Measurements from ENCODE around the gene CRADD. TPM values are rescaled to one million over a fixed set of nuclear protein-coding genes. Genes with fewer than 3 reads are reported as not detected.

CRADD gene
- total and polyA plus RNA-seq, 10 of the 15 experiments (the other 5 are each of a cell fraction or from before 2014, with no cell fraction given) = 7.6 to 15.5 (median 11.7) TPM

DNA sequence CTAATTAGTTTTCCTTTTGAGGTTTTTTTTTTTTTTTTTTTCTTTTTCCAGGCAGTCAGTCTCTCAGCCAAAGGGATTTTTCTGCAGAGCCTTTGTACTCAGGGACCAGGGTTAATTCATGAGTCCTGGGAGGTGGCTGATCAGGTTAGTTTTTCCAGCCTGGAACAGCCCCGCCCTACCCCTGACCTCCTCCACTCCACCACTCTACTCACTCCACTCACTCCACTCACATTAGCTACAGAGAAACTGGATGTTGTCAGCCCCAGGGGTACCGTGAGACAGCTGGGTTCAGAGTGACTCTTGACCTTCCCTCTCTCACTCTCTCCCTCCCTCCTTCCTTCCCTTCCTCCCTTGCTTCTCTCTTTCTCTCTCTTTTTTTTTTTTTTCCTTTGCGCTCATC, 161.0 kb downstream of the CRADD start:
- Histone ChIP-seq H3K4me1 (ENCODE audit: control insufficient read depth, insufficient read depth, low read length) (no peaks in the 10 kb centered on the region), H3K9ac (ENCODE audit: control insufficient read depth, insufficient read depth, low read length) (no peak overlapping the region), H2AFZ (ENCODE audit: control insufficient read depth, low read depth, low read length) (no peak overlapping the region), H4K20me1 (ENCODE audit: control insufficient read depth, insufficient read depth) (no peaks in the 10 kb centered on the region), H3K79me2 (ENCODE audit: control insufficient read depth, insufficient read depth, low read length) (no peaks in the 10 kb centered on the region), H3K36me3 (ENCODE audit: control insufficient read depth in 2 of 2, insufficient read depth in 2 of 2, low read length in 1 of 2) (no peaks in the 10 kb centered on the region), H3K4me2 (ENCODE audit: control insufficient read depth, insufficient read depth) (no peak overlapping the region), H3K4me3 (no peak overlapping the region), H3K27ac (ENCODE audit: control insufficient read depth, insufficient read depth) (no peak overlapping the region), H3K9me3 (replicated peaks; ENCODE audit: control insufficient read depth, insufficient read depth, low read length) (no peaks in the 10 kb centered on the region), H3K27me3 (replicated peaks in 1 of 2; ENCODE audit: control insufficient read depth in 2 of 2, insufficient read depth in 2 of 2, low read length in 1 of 2) (no peaks in the 10 kb centered on the region)
- WGBS (ENCODE audit: insufficient coverage, insufficient replicate concordance, low lambda C conversion rate, missing lambda C conversion rate) = 69% methylated on average over 3 of the region's 3 CpGs
- ChIA-PET CTCF (no interaction called here), RAD21 (ENCODE audit: unreplicated experiment) (interaction anchor here (1.6 kb wide), 1 partner anchor 264 kb away, joined by 4 read pairs; no protein-coding TSS in a partner anchor), SMC1A (ENCODE audit: uncharacterized antibody, unreplicated experiment) (interaction anchor here (0.7 kb wide), 1 partner anchor 335 kb away, joined by 3 read pairs; no protein-coding TSS in a partner anchor), POLR2A (no interaction called here)
- no TSS peak for BruUV-seq (replicated peaks)
- intact Hi-C loops (cut with micrococcal nuclease; ENCODE audit: unreplicated experiment) = no loop called here
- no peak for FAIRE-seq
- ATAC-seq = no peak
- no peak for DNase-seq (ENCODE audit: low read depth, low spot score)
- TF ChIP-seq ZBED1 (IDR thresholded peaks at IDR 0.05; ENCODE audit: borderline replicate concordance) = no peak
- no peak for TF ChIP-seq SUZ12 (IDR thresholded peaks at IDR 0.05; ENCODE audit: unreplicated experiment)
- no peak for TF ChIP-seq YY1 (IDR thresholded peaks at IDR 0.05; ENCODE audit: low read depth, low read length)
- TF ChIP-seq, protein P1, sequence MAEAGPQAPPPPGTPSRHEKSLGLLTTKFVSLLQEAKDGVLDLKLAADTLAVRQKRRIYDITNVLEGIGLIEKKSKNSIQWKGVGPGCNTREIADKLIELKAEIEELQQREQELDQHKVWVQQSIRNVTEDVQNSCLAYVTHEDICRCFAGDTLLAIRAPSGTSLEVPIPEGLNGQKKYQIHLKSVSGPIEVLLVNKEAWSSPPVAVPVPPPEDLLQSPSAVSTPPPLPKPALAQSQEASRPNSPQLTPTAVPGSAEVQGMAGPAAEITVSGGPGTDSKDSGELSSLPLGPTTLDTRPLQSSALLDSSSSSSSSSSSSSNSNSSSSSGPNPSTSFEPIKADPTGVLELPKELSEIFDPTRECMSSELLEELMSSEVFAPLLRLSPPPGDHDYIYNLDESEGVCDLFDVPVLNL (IDR thresholded peaks at IDR 0.05; ENCODE audit: low read depth, low read length) = no peak
- no peak for TF ChIP-seq RELA (IDR thresholded peaks at IDR 0.05; ENCODE audit: borderline replicate concordance, partially characterized antibody)
- TF ChIP-seq POU2F2 (IDR thresholded peaks at IDR 0.05; ENCODE audit: borderline replicate concordance, low read depth, low read length) = no peak
- in situ Hi-C loops (cut with MboI) = no loop called here

DNA sequence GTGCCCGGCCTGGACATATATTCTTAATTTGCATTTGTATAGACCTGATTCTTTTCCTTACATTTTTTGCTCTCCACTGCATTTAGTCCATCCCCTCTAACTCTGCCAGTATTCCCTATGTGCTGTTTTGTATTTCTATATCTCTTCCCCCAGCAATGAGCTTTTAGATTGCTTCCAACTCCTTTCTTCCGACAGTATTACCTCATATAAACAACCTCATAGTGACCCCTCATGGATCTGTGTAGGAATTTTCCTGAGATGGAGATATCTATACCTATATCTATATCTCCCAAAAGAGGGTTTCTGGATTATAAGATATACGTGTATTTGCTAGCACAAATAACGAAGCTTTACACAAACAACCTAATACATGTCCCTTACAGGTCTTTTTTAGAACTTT, 161.9 kb downstream of the CRADD start:
- no peaks in the 10 kb centered on the region for H3K9me3 ChIP-seq (replicated peaks; ENCODE audit: control insufficient read depth, insufficient read depth, low read length)
- TF ChIP-seq NRF1 (conservative IDR thresholded peaks at IDR 0.05; ENCODE audit: low read depth, low read length) = no peak
- no peak for TF ChIP-seq TARDBP (IDR thresholded peaks at IDR 0.05; ENCODE audit: borderline replicate concordance)
- TF ChIP-seq ZNF622 (IDR thresholded peaks at IDR 0.05) = no peak
- TF ChIP-seq, protein P2, sequence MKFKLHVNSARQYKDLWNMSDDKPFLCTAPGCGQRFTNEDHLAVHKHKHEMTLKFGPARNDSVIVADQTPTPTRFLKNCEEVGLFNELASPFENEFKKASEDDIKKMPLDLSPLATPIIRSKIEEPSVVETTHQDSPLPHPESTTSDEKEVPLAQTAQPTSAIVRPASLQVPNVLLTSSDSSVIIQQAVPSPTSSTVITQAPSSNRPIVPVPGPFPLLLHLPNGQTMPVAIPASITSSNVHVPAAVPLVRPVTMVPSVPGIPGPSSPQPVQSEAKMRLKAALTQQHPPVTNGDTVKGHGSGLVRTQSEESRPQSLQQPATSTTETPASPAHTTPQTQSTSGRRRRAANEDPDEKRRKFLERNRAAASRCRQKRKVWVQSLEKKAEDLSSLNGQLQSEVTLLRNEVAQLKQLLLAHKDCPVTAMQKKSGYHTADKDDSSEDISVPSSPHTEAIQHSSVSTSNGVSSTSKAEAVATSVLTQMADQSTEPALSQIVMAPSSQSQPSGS (IDR thresholded peaks at IDR 0.05; ENCODE audit: low read length) = no peak
- TF ChIP-seq, protein P3, sequence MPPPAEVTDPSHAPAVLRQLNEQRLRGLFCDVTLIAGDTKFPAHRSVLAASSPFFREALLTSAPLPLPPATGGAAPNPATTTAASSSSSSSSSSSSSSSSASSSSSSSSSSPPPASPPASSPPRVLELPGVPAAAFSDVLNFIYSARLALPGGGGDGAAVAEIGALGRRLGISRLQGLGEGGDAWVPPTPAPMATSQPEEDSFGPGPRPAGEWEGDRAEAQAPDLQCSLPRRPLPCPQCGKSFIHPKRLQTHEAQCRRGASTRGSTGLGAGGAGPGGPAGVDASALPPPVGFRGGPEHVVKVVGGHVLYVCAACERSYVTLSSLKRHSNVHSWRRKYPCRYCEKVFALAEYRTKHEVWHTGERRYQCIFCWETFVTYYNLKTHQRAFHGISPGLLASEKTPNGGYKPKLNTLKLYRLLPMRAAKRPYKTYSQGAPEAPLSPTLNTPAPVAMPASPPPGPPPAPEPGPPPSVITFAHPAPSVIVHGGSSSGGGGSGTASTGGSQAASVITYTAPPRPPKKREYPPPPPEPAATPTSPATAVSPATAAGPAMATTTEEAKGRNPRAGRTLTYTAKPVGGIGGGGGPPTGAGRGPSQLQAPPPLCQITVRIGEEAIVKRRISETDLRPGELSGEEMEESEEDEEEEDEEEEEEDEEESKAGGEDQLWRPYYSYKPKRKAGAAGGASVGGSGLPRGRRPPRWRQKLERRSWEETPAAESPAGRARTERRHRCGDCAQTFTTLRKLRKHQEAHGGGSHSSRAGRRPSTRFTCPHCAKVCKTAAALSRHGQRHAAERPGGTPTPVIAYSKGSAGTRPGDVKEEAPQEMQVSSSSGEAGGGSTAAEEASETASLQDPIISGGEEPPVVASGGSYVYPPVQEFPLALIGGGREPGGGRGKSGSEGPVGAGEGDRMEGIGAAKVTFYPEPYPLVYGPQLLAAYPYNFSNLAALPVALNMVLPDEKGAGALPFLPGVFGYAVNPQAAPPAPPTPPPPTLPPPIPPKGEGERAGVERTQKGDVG (CRISPR knock-in tag; IDR thresholded peaks at IDR 0.05) = no peak

More for the DNA sequence above, 161.9 kb downstream of the CRADD start:
- in situ Hi-C loops (cut with MboI) (no loop called here), intact Hi-C loops (cut with micrococcal nuclease; ENCODE audit: unreplicated experiment) (no loop called here)
- CTCF ChIA-PET = interaction anchor here (0.5 kb wide), 1 partner anchor 73 kb away, joined by 3 read pairs; no protein-coding TSS in a partner anchor
- WGBS (ENCODE audit: insufficient coverage, insufficient replicate concordance, low lambda C conversion rate, missing lambda C conversion rate) = 94% methylated on average over 4 of the region's 4 CpGs
- RAD21 ChIA-PET (ENCODE audit: unreplicated experiment) = interaction anchor here (1.6 kb wide), 1 partner anchor 263 kb away, joined by 4 read pairs; no protein-coding TSS in a partner anchor
- no peak overlapping the region for H3K27ac ChIP-seq (ENCODE audit: control insufficient read depth, insufficient read depth)
- FAIRE-seq (no peak), DNase-seq (ENCODE audit: low read depth, low spot score) (no peak), ATAC-seq (no peak)
- BruUV-seq (replicated peaks) = no TSS peak
- no peak overlapping the region for H3K9ac ChIP-seq (ENCODE audit: control insufficient read depth, insufficient read depth, low read length)
- H3K36me3 ChIP-seq (ENCODE audit: control insufficient read depth in 2 of 2, insufficient read depth in 2 of 2, low read length in 1 of 2) = no peaks in the 10 kb centered on the region
- no peaks in the 10 kb centered on the region for H3K27me3 ChIP-seq (replicated peaks in 1 of 2; ENCODE audit: control insufficient read depth in 2 of 2, insufficient read depth in 2 of 2, low read length in 1 of 2)
- POLR2A ChIA-PET = no interaction called here
- no peaks in the 10 kb centered on the region for H3K4me1 ChIP-seq (ENCODE audit: control insufficient read depth, insufficient read depth, low read length)
- no peaks in the 10 kb centered on the region for H4K20me1 ChIP-seq (ENCODE audit: control insufficient read depth, insufficient read depth)
- no peak overlapping the region for H2AFZ ChIP-seq (ENCODE audit: control insufficient read depth, low read depth, low read length)
- H3K79me2 ChIP-seq (ENCODE audit: control insufficient read depth, insufficient read depth, low read length) = no peaks in the 10 kb centered on the region
- no peak overlapping the region for H3K4me2 ChIP-seq (ENCODE audit: control insufficient read depth, insufficient read depth)
- H3K4me3 ChIP-seq = no peak overlapping the region
- SMC1A ChIA-PET (ENCODE audit: uncharacterized antibody, unreplicated experiment) = no interaction called here

Data from GM12878 (cell line).